SK-N-SH (cell line): ENCODE measurements around the gene SLC13A2. TPM values are rescaled to one million over a fixed set of nuclear protein-coding genes. Genes with fewer than 3 reads are reported as not detected.

Experiments
- CTCF ChIA-PET: fragments of 300-600, 350-600 bp; formaldehyde crosslinking; extraction: SDS; loops from one replicate; lab custom pipeline; 2021; lab: Yijun Ruan, JAX
- POLR2A ChIA-PET: fragments of 350-600 bp; sonication (Branson Sonifier 250); formaldehyde crosslinking; extraction: SDS; loops from one replicate; lab custom pipeline; 2020; ENCODE audit warnings: antibody characterized with exemption, inconsistent platforms; lab: Yijun Ruan, JAX
- DNase-seq: peaks from one replicate; pipeline ENCODE4 v3.0.0; 2012
- H2AFZ ChIP-seq: fragments of 200-600 bp; sonication (generic); 2 replicates; pipeline ENCODE4 v1.8.1; 2016; ENCODE audit warnings: antibody characterized with exemption, mild to moderate bottlenecking, low read depth
- H3F3A ChIP-seq: fragments of 200-600 bp; sonication (generic); replicated peaks from 2 replicates; pipeline ENCODE3; 2016; ENCODE audit warnings: antibody characterized with exemption, mild to moderate bottlenecking; ENCODE audit not compliant: insufficient read depth
- H3K27ac ChIP-seq, 2 experiments: fragments of 200-500 bp in 1 of 2; fragments of 200-600 bp in 1 of 2; sonication (Bioruptor generic) in 1 of 2; sonication (generic), shearing (Covaris generic) in 1 of 2; 2 replicates each; pipeline versions ENCODE4 v1.5.1 to v1.6.1; 2014 to 2016; ENCODE audit warnings: low read depth in 2 of 2, inconsistent platforms in 1 of 2, low read length in 1 of 2, mild to moderate bottlenecking in 1 of 2, mixed read lengths in 1 of 2
- H3K27me3 ChIP-seq: fragments of 200-600 bp; sonication (generic), shearing (Covaris generic); 2 replicates; pipeline ENCODE4 v1.6.1; 2016; ENCODE audit warnings: mixed run types; ENCODE audit not compliant: insufficient read depth
- H3K36me3 ChIP-seq, 2 experiments: fragments of 200-500 bp in 1 of 2; fragments of 200-600 bp in 1 of 2; sonication (Bioruptor generic) in 1 of 2; sonication (generic) in 1 of 2; replicated peaks in 1 of 2; 2 replicates each; pipeline versions ENCODE3 to v1.5.1; 2014 to 2016; ENCODE audit warnings: low read length in 1 of 2, mild to moderate bottlenecking in 1 of 2; ENCODE audit not compliant: insufficient read depth in 2 of 2, control insufficient read depth in 1 of 2
- H3K4me1 ChIP-seq, 2 experiments: fragments of 200-500 bp in 1 of 2; fragments of 200-600 bp in 1 of 2; sonication (Bioruptor generic) in 1 of 2; sonication (generic), shearing (Covaris generic) in 1 of 2; 2 replicates each; pipeline versions ENCODE4 v1.5.1 to v1.6.1; 2014 to 2016; ENCODE audit warnings: low read depth in 1 of 2, low read length in 1 of 2, mixed run types in 1 of 2; ENCODE audit not compliant: insufficient read depth in 2 of 2, control insufficient read depth in 1 of 2
- H3K4me2 ChIP-seq: fragments of 200-600 bp; sonication (generic), shearing (Covaris generic); 2 replicates; pipeline ENCODE4 v1.6.1; 2017; ENCODE audit warnings: mixed run types
- H3K4me3 ChIP-seq, 2 experiments: fragments of 200-500 bp in 1 of 2; fragments of 200-600 bp in 1 of 2; sonication (Bioruptor generic) in 1 of 2; sonication (generic), shearing (Covaris generic) in 1 of 2; 2 replicates each; pipeline versions ENCODE4 v1.5.1 to v1.8.1; 2014 to 2016; ENCODE audit warnings: low read depth in 2 of 2, inconsistent platforms in 1 of 2, low read length in 1 of 2, mild to moderate bottlenecking in 1 of 2, mixed read lengths in 1 of 2, moderate library complexity in 1 of 2
- H3K79me2 ChIP-seq: fragments of 200-600 bp; sonication (generic); 2 replicates; pipeline ENCODE4 v1.8.1; 2017; ENCODE audit warnings: mild to moderate bottlenecking; ENCODE audit not compliant: insufficient read depth
- H3K9ac ChIP-seq: fragments of 200-600 bp; sonication (generic); 2 replicates; pipeline ENCODE4 v1.6.1; 2017; ENCODE audit warnings: mixed run types
- H3K9me2 ChIP-seq: fragments of 200-600 bp; sonication (generic); 2 replicates; pipeline ENCODE4 v1.6.1; 2017; ENCODE audit warnings: mixed run types
- H3K9me3 ChIP-seq: fragments of 200-600 bp; sonication (generic); 2 replicates; pipeline ENCODE4 v1.6.1; 2017; ENCODE audit warnings: mixed run types, mild to moderate bottlenecking, moderate library complexity
- H4K20me1 ChIP-seq: fragments of 200-600 bp; sonication (generic); 2 replicates; pipeline ENCODE4 v1.6.1; 2017; ENCODE audit warnings: mild to moderate bottlenecking, mixed run types; ENCODE audit not compliant: insufficient read depth
- CTCF ChIP-seq: fragments of 200-600 bp; sonication (generic); IDR thresholded peaks from 2 replicates; pipeline ENCODE4 v1.6.1; 2017; ENCODE audit warnings: antibody characterized with exemption, mild to moderate bottlenecking, moderate library complexity
- EZH2phosphoT487 ChIP-seq: fragments of 200-600 bp; sonication (generic); IDR thresholded peaks from 2 replicates; pipeline ENCODE4 v1.6.1; 2017; ENCODE audit warnings: low read depth, mixed run types, mild to moderate bottlenecking, antibody characterized with exemption, moderate library complexity, borderline replicate concordance
- FOXM1 ChIP-seq: IDR thresholded peaks from 2 replicates; pipeline ENCODE4 v1.4.0; 2012; ENCODE audit warnings: low read depth, mild to moderate bottlenecking
- IRF3 ChIP-seq: fragments of 150-350 bp; IDR thresholded peaks from 2 replicates; pipeline ENCODE4 v1.6.1; 2016; ENCODE audit warnings: mild to moderate bottlenecking, low read depth, low read length
- NRF1 ChIP-seq: IDR thresholded peaks from 2 replicates; pipeline ENCODE4 v1.6.1; 2012; ENCODE audit warnings: low read depth, mild to moderate bottlenecking, low read length
- POLR2AphosphoS5 ChIP-seq: IDR thresholded peaks from 2 replicates; pipeline ENCODE4 v1.6.1; 2012; ENCODE audit warnings: low read depth, low read length
- RAD21 ChIP-seq: IDR thresholded peaks from 2 replicates; pipeline ENCODE4 v1.6.1; 2012; ENCODE audit warnings: mild to moderate bottlenecking, low read length
- TCF12 ChIP-seq: IDR thresholded peaks from 2 replicates; pipeline ENCODE4 v1.4.0; 2012
- USF1 ChIP-seq: IDR thresholded peaks from 2 replicates; pipeline ENCODE4 v1.4.0; 2012; ENCODE audit warnings: low read depth, borderline replicate concordance
- ZBTB33 ChIP-seq: IDR thresholded peaks from 2 replicates; pipeline ENCODE4 v1.4.0; 2012; ENCODE audit warnings: low read depth, borderline replicate concordance
- WGBS: methylation state at CpG from one replicate; pipeline ENCODE4 v1.1.6; 2017; ENCODE audit warnings: low lambda C conversion rate; 5-methylcytosine and 5-hydroxymethylcytosine counted together
- polyA plus RNA-seq, 3 experiments: library from polyadenylated mRNA; depleted of rRNA; stranded (reverse); fragments of >200 nt; gene quantifications; 2 replicates each; pipeline ENCODE4 v1.2.3, GENCODE V29; 2012

Gene SLC13A2
- polyA plus RNA-seq, 1 of the 3 experiments (the other 2 are of a cell fraction), result not detected

- H3K4me3 ChIP-seq, result no peak overlapping the region
- WGBS, result 66% methylated on average over 7 of the region's 7 CpGs
- H3K4me1 ChIP-seq, result no peaks in the 10 kb centered on the region
- H4K20me1 ChIP-seq, result no peaks in the 10 kb centered on the region
- no peak overlapping the region for H3K4me2 ChIP-seq
- no peak overlapping the region for H2AFZ ChIP-seq
- TF ChIP-seq EZH2phosphoT487, result no peak
- no peak for TF ChIP-seq POLR2AphosphoS5
- TF ChIP-seq FOXM1, result no peak
- H3K9ac ChIP-seq, result no peak overlapping the region
- peaks cover 14% of the 10 kb centered on the region for H3K27me3 ChIP-seq
- CTCF ChIA-PET, result no interaction called here
- H3K9me2 ChIP-seq, result no peaks in the 10 kb centered on the region
- H3K9me3 ChIP-seq, result no peaks in the 10 kb centered on the region
- no peaks in the 10 kb centered on the region for H3K79me2 ChIP-seq
- no peak for DNase-seq
- H3F3A ChIP-seq, result no peaks in the 10 kb centered on the region
- POLR2A ChIA-PET, result no interaction called here
- no peaks in the 10 kb centered on the region for H3K36me3 ChIP-seq
- no peak overlapping the region for H3K27ac ChIP-seq
These were observed 45.1 kb downstream of the SLC13A2 start for GRCh38 chr17:28518578-28518977.

GRCh38 chr17:28519236-28519635 lies 45.8 kb downstream of the SLC13A2 start:
- Histone ChIP-seq H3K4me2 (no peak overlapping the region), H3K4me3 (no peak overlapping the region), H3K27me3 (peaks cover 7% of the 10 kb centered on the region; the same call in 1 of the 2 replicates), H3F3A (no peaks in the 10 kb centered on the region), H3K36me3 (no peaks in the 10 kb centered on the region), H3K9me3 (no peaks in the 10 kb centered on the region), H3K9me2 (no peaks in the 10 kb centered on the region), H3K79me2 (no peaks in the 10 kb centered on the region), H3K9ac (no peak overlapping the region), H4K20me1 (no peaks in the 10 kb centered on the region), H2AFZ (no peak overlapping the region), H3K27ac (no peak overlapping the region), H3K4me1 (no peaks in the 10 kb centered on the region)
- CTCF ChIA-PET, result interaction anchor here (1.0 to 2.9 kb wide), 4 partner anchors 9 to 29 kb away, joined by 3 to 14 read pairs (median 4); no protein-coding TSS in a partner anchor
- TF ChIP-seq RAD21, result no peak
- TF ChIP-seq NRF1, result no peak
- no peak for TF ChIP-seq ZBTB33
- no peak for TF ChIP-seq TCF12
- no peak for TF ChIP-seq IRF3
- no peak for TF ChIP-seq USF1
- TF ChIP-seq CTCF, result no peak
- POLR2A ChIA-PET, result no interaction called here
- WGBS, result 36% methylated on average over 5 of the region's 5 CpGs
- DNase-seq, result no peak
